Suprapubic skin (tissue), 3 donors: ENCODE results near the gene CBLB.

Experiments used
- CTCF ChIP-seq, 2 donors: fragments of 200-600 bp in 1 of 2; fragments of 450-650 bp in 1 of 2; sonication (generic) in 1 of 2; IDR thresholded peaks; one replicate each; pipeline ENCODE4 v1.5.1; 2016 to 2019; ENCODE audit warnings: antibody characterized with exemption in 2 of 2, mild to moderate bottlenecking in 1 of 2, moderate library complexity in 1 of 2
- POLR2A ChIP-seq, 2 donors: fragments of 450-650 bp; IDR thresholded peaks; one replicate each; pipeline ENCODE4 v1.6.1; 2017; ENCODE audit warnings: antibody characterized with exemption in 2 of 2, mild to moderate bottlenecking in 2 of 2, moderate library complexity in 2 of 2

DNA sequence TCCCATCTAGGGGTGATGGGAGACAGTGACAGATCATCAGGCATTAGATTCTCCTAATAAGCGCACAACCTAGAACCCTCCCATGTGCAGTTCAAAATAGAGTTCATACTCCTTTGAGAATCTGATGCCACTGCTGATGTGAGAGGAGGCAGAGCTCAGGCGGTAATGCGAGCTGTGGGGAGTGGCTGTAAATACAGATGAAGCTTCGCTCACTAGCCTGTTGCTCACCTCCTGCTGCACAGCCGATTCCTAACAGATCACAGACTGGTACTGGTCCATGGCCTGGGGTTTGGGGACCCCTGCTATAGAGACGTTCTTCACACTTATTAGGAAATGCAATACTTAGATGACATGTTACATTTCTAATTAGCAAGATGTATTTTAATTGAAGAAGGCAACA lies 154.4 kb downstream of the CBLB start:
- TF ChIP-seq CTCF (IDR thresholded peaks at IDR 0.05) (no peak), POLR2A (IDR thresholded peaks at IDR 0.05) (no peak)
